Skeletal muscle tissue (tissue), 4 donors: ENCODE results near the gene HEATR9. TPM values are rescaled to one million over a fixed set of nuclear protein-coding genes. Genes with fewer than 3 reads are reported as not detected.

ENCODE experiments used
- H3K27ac ChIP-seq: one replicate; pipeline ENCODE4 v1.7.0; 2013; ENCODE audit warnings: mild to moderate bottlenecking, low read depth, low read length, inconsistent platforms
- H3K27me3 ChIP-seq, 3 donors: one replicate each; pipeline ENCODE4 v1.7.0; 2013; ENCODE audit warnings: low read length in 3 of 3; ENCODE audit not compliant: control insufficient read depth in 3 of 3, insufficient read depth in 3 of 3
- H3K36me3 ChIP-seq, 3 donors: one replicate each; pipeline ENCODE4 v1.7.0; 2013; ENCODE audit warnings: low read length in 3 of 3; ENCODE audit not compliant: control insufficient read depth in 3 of 3, insufficient read depth in 3 of 3
- H3K4me1 ChIP-seq, 3 donors: one replicate each; pipeline ENCODE4 v1.7.0; 2013; ENCODE audit warnings: low read length in 3 of 3, mild to moderate bottlenecking in 3 of 3; ENCODE audit not compliant: control insufficient read depth in 3 of 3, insufficient read depth in 3 of 3
- H3K4me3 ChIP-seq, 3 donors: one replicate each; pipeline ENCODE4 v1.7.0; 2013; ENCODE audit warnings: low read length in 3 of 3
- H3K9ac ChIP-seq, 3 donors: one replicate each; pipeline ENCODE4 v1.7.0; 2013; ENCODE audit warnings: low read length in 3 of 3, mild to moderate bottlenecking in 3 of 3, moderate library complexity in 2 of 3, low read depth in 1 of 3
- H3K9me3 ChIP-seq, 3 donors: one replicate each; pipeline ENCODE4 v1.7.0; 2013; ENCODE audit warnings: low read length in 3 of 3; ENCODE audit not compliant: control insufficient read depth in 3 of 3
- total RNA-seq: library from RNA; depleted of rRNA; stranded (reverse); fragments of >200 nt; gene quantifications from one replicate; pipeline ENCODE4 v1.2.3, GENCODE V29; 2014
- donor health status: Osteomylitis.

Gene HEATR9
- not detected for total RNA-seq

GRCh38 chr17:35868737-35869136 lies at the start of gene HEATR9:
TSS of gene HEATR9 (minus strand) at chr17:35868891. CDS start at chr17:35868742, 149 bp downstream.
- H3K9ac ChIP-seq, result no peak within 1 kb of the TSS
- no peaks in the 10 kb centered on the region for H3K9me3 ChIP-seq
- peaks cover 0 to 8% (median 0%) of the 10 kb centered on the region in 3 donors for H3K36me3 ChIP-seq
- no peak within 1 kb of the TSS for H3K27ac ChIP-seq
- no peaks in the 10 kb centered on the region for H3K27me3 ChIP-seq
- H3K4me1 ChIP-seq, result no peaks in the 10 kb centered on the region
- no peak within 1 kb of the TSS for H3K4me3 ChIP-seq

- Histone ChIP-seq H3K4me3 (no peak overlapping the region), H3K36me3 (no peaks in the 10 kb centered on the region), H3K27me3 (no peaks in the 10 kb centered on the region), H3K9me3 (no peaks in the 10 kb centered on the region), H3K9ac (no peak overlapping the region), H3K27ac (no peak overlapping the region), H3K4me1 (no peaks in the 10 kb centered on the region)
These were observed 49.0 kb upstream of the HEATR9 start for GRCh38 chr17:35917519-35918213.

GRCh38 chr17:35915153-35915964 lies 46.7 kb upstream of the HEATR9 start:
- H3K36me3 ChIP-seq, result no peaks in the 10 kb centered on the region
- no peak overlapping the region for H3K27ac ChIP-seq
- H3K27me3 ChIP-seq, result no peaks in the 10 kb centered on the region
- H3K4me3 ChIP-seq, result no peak overlapping the region
- H3K9ac ChIP-seq, result no peak overlapping the region
- no peaks in the 10 kb centered on the region for H3K9me3 ChIP-seq
- H3K4me1 ChIP-seq, result no peaks in the 10 kb centered on the region

- no peak overlapping the region for H3K9ac ChIP-seq
- H3K4me1 ChIP-seq, result no peaks in the 10 kb centered on the region
- H3K27ac ChIP-seq, result no peak overlapping the region
- no peaks in the 10 kb centered on the region for H3K27me3 ChIP-seq
- H3K36me3 ChIP-seq, result no peaks in the 10 kb centered on the region
- H3K9me3 ChIP-seq, result no peaks in the 10 kb centered on the region
- no peak overlapping the region for H3K4me3 ChIP-seq
These were observed 45.7 kb upstream of the HEATR9 start for GRCh38 chr17:35914354-35914753.

- Histone ChIP-seq H3K36me3 (no peaks in the 10 kb centered on the region), H3K27ac (no peak overlapping the region), H3K9ac (no peak overlapping the region), H3K4me1 (no peaks in the 10 kb centered on the region), H3K4me3 (no peak overlapping the region), H3K27me3 (no peaks in the 10 kb centered on the region), H3K9me3 (no peaks in the 10 kb centered on the region)
These were observed 44.9 kb upstream of the HEATR9 start for GRCh38 chr17:35913609-35914008.

- no peaks in the 10 kb centered on the region for H3K36me3 ChIP-seq
- no peak overlapping the region for H3K27ac ChIP-seq
- H3K4me3 ChIP-seq, result no peak overlapping the region
- no peaks in the 10 kb centered on the region for H3K4me1 ChIP-seq
- no peaks in the 10 kb centered on the region for H3K9me3 ChIP-seq
- no peaks in the 10 kb centered on the region for H3K27me3 ChIP-seq
- no peak overlapping the region for H3K9ac ChIP-seq
These were observed 44.3 kb upstream of the HEATR9 start for GRCh38 chr17:35912942-35913341.

GRCh38 chr17:35912339-35912912 lies 43.7 kb upstream of the HEATR9 start:
- no peaks in the 10 kb centered on the region for H3K4me1 ChIP-seq
- no peaks in the 10 kb centered on the region for H3K36me3 ChIP-seq
- no peaks in the 10 kb centered on the region for H3K27me3 ChIP-seq
- no peaks in the 10 kb centered on the region for H3K9me3 ChIP-seq
- no peak overlapping the region for H3K4me3 ChIP-seq
- no peak overlapping the region for H3K9ac ChIP-seq
- H3K27ac ChIP-seq, result no peak overlapping the region

- no peaks in the 10 kb centered on the region for H3K4me1 ChIP-seq
- H3K36me3 ChIP-seq, result no peaks in the 10 kb centered on the region
- H3K27ac ChIP-seq, result no peak overlapping the region
- H3K9ac ChIP-seq, result no peak overlapping the region
- H3K9me3 ChIP-seq, result no peaks in the 10 kb centered on the region
- no peaks in the 10 kb centered on the region for H3K27me3 ChIP-seq
- H3K4me3 ChIP-seq, result no peak overlapping the region
These were observed 40.7 kb upstream of the HEATR9 start for GRCh38 chr17:35909408-35909807.

- Histone ChIP-seq H3K9me3 (no peaks in the 10 kb centered on the region), H3K4me3 (no peak overlapping the region), H3K36me3 (no peaks in the 10 kb centered on the region), H3K9ac (no peak overlapping the region), H3K4me1 (no peaks in the 10 kb centered on the region), H3K27me3 (no peaks in the 10 kb centered on the region), H3K27ac (no peak overlapping the region)
These were observed 39.0 kb upstream of the HEATR9 start for GRCh38 chr17:35907691-35908090.
